ENCODE measurements around the gene SYT17.

DNA sequence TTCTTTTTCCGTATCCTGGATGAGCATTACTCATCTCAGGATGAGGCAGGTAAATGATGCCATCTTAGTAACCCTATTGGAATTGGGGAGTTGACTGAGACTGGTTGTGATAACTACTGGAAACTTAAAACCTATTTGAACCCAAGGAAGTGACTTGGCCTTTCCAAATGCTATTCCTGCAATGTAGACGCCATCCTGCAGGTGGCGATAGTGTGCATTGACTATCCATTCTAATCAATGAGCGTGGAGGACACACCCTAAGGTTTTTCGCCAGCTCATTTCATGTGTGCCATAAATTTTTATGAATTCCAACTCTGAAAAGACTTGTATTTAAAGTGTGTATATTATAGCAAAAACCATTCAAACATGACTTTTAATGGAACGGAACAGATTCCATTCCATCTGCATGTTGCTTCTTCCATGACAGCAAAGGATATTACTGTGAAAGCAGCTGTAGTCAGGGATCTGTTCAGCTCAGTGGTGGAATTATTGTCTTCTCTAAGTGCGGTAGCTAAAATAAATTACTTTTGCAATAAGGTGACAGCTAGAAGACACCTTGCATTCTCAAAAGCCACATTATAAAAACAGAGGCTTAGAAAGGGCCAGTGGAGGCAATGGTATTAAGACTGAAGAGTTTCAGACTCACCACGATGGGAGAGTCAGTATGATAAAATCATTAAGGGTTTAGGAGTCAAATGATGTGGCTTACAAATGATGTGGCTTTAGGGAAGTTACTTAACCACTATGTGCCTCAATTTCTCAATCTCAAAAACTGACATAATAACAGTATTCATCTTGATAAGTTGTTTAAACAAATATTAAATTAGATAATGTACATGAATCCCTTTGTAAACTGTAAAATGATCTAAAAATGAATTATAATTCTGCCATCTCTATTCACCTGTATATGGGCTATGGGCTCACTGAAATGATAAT lies 55.5 kb downstream of the SYT17 start:
- no peak for TF ChIP-seq POLR2A (IDR thresholded peaks at IDR 0.05)
- TF ChIP-seq, protein P1, sequence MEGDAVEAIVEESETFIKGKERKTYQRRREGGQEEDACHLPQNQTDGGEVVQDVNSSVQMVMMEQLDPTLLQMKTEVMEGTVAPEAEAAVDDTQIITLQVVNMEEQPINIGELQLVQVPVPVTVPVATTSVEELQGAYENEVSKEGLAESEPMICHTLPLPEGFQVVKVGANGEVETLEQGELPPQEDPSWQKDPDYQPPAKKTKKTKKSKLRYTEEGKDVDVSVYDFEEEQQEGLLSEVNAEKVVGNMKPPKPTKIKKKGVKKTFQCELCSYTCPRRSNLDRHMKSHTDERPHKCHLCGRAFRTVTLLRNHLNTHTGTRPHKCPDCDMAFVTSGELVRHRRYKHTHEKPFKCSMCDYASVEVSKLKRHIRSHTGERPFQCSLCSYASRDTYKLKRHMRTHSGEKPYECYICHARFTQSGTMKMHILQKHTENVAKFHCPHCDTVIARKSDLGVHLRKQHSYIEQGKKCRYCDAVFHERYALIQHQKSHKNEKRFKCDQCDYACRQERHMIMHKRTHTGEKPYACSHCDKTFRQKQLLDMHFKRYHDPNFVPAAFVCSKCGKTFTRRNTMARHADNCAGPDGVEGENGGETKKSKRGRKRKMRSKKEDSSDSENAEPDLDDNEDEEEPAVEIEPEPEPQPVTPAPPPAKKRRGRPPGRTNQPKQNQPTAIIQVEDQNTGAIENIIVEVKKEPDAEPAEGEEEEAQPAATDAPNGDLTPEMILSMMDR (IDR thresholded peaks at IDR 0.05) = no peak
